RPMI7951 (cell line): ENCODE measurements around the gene FCGR3A. TPM values are rescaled to one million over a fixed set of nuclear protein-coding genes. Genes with fewer than 3 reads are reported as not detected.
"Not testable (repeated sequence)": the region's sequence is repeated elsewhere in the genome, so short reads cannot be mapped to it uniquely, and the experiment has no call there.

Experiments
- DNase-seq: peaks from one replicate; pipeline ENCODE4 v3.0.0-alpha.2; 2012; ENCODE audit warnings: low read depth
- total RNA-seq: library from RNA; depleted of rRNA; stranded (reverse); fragments of >200 nt; shearing (Covaris generic); gene quantifications from 2 replicates; pipeline ENCODE4 v1.2.3, GENCODE V29; 2014

The FCGR3A gene
- total RNA-seq, 1 experiment from 2014 or later, result not detected

DNA sequence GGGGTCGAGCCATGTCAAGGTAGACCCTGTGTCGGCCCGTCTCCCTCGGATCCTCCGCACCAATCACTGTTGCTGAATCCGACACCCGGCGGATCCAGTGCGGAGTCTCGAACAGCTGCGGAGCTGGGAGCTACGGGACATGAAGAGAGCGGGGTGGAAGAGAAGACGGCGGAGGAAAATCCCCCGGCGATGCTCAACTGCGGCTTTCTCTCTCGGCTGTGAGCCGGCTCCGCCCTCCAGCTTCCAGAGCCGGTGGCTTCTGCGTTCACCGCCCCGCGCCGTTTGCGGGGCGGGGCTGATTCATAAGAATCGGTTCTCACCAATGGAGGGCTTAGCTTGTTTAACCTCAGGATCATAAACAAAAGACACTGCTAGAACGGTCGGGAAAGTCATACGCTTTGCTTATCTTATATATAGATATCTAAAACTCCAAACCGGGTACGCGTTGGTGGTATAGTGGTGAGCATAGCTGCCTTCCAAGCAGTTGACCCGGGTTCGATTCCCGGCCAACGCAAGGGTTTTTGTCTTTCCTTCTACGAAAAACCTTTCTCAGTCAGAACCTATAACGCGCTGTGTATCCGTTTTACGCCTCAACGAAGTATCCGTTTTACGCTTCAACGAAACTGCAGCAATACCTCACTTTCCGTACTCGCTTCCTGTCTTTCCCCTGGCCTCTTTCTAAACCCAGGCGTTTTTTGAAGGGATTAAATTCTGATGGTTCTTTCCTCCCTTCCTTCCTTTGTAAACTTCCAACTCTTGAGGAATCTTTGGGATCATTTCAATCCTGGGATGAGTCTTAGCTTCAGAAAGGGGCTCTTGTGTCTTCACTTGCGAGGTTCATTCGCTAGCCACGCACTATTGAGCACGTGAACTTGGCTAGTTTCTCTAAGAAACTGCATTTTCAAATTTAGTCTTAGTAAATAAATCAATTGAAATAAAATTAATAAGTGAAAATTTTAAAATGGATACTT, 18.7 kb downstream of the FCGR3A start:
- DNase-seq, result peak; percentile 91

GRCh38 chr1:161530158-161530557, 19.5 kb downstream of the FCGR3A start:
- DNase-seq, result peak; percentile 66

DNA sequence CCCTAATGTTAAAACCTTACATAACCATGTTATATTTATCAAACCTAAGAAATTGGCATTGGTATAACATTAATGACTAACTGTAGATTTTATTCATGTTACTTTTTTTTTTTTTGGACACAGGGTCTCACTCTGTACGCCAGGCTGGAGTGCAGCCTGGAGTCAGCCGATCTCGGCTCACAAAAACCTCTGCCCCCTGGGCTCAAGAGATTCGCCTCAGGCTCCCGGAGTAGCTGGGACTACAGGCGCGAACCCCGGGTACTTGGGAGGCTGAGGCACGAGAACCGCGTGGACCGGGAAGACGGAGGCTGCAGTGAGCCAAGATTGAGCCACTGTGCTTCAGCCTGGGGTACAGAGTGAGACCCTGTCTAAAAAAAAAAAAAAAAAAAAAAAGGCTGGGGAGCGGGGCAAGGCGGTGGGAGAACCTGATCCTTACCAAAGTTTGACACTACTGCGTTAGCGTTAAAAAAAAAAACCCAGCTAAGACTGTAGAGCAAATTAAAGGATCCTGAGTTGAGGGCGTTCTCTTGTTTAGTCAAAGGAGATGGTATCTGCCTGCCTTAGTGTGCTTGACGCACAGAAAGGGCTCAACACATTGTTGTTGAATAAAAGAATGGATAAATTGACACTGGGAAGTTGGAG, 20.0 kb downstream of the FCGR3A start:
- peak; percentile 31 for DNase-seq

DNA sequence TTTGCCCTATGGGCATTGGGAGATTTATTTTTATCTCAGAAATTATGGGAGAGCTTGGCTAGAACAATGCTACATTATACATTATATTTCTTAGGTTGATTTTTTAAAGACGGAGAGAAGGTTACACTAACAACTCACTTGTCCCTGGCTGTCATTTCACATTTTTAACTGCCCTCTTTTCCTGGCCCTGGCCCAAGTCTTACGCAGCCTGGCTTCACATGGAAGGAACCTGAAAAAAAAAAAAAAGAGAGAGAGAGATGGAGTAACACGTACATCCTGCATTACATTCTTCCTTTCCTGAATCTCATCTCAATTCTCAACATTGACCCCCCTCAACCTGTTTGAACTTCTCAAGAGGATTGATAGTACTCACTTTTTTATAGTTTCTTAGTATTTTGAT, 21.1 kb downstream of the FCGR3A start:
- DNase-seq, result peak; percentile 30

DNA sequence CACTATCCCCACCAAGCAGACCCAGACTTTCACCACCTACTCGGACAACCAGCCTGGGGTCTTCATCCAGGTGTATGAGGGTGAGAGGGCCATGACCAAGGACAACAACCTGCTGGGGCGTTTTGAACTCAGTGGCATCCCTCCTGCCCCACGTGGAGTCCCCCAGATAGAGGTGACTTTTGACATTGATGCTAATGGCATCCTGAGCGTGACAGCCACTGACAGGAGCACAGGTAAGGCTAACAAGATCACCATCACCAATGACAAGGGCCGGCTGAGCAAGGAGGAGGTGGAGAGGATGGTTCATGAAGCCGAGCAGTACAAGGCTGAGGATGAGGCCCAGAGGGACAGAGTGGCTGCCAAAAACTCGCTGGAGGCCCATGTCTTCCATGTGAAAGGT, 23.7 kb downstream of the FCGR3A start:
- not testable (repeated sequence) for DNase-seq

DNA sequence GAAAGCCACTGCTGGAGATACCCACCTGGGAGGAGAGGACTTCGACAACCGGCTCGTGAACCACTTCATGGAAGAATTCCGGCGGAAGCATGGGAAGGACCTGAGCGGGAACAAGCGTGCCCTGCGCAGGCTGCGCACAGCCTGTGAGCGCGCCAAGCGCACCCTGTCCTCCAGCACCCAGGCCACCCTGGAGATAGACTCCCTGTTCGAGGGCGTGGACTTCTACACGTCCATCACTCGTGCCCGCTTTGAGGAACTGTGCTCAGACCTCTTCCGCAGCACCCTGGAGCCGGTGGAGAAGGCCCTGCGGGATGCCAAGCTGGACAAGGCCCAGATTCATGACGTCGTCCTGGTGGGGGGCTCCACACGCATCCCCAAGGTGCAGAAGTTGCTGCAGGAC, 24.3 kb downstream of the FCGR3A start:
- not testable (repeated sequence) for DNase-seq

DNA sequence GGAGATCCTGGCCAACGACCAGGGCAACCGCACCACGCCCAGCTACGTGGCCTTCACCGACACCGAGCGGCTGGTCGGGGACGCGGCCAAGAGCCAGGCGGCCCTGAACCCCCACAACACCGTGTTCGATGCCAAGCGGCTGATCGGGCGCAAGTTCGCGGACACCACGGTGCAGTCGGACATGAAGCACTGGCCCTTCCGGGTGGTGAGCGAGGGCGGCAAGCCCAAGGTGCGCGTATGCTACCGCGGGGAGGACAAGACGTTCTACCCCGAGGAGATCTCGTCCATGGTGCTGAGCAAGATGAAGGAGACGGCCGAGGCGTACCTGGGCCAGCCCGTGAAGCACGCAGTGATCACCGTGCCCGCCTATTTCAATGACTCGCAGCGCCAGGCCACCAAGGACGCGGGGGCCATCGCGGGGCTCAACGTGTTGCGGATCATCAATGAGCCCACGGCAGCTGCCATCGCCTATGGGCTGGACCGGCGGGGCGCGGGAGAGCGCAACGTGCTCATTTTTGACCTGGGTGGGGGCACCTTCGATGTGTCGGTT, 24.8 kb downstream of the FCGR3A start:
- DNase-seq, result not testable (repeated sequence)

DNA sequence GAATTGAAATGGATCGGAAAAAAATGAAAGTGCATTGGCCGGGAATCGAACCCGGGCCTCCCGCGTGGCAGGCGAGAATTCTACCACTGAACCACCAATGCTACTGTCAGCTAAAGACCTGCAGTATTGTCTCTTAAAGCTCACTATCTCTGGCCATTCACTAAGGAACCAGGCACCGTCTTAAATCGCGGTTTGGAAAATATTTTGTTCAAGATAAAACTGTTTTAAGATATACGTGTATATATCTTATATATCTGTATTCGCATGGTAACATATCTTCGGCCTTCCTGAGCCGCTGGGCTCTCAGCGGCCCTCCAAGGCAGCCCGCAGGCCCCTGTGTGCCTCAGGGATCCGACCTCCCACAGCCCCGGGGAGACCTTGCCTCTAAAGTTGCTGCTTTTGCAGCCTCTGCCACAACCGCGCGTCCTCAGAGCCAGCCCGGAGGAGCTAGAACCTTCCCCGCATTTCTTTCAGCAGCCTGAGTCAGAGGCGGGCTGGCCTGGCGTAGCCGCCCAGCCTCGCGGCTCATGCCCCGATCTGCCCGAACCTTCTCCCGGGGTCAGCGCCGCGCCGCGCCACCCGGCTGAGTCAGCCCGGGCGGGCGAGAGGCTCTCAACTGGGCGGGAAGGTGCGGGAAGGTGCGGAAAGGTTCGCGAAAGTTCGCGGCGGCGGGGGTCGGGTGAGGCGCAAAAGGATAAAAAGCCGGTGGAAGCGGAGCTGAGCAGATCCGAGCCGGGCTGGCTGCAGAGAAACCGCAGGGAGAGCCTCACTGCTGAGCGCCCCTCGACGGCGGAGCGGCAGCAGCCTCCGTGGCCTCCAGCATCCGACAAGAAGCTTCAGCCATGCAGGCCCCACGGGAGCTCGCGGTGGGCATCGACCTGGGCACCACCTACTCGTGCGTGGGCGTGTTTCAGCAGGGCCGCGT, 25.5 kb downstream of the FCGR3A start, which contains the start of gene HSPA6:
TSS of gene HSPA6 (plus strand) at position 724 of the 925 bp plus-strand sequence. CDS start at position 843, 119 bp downstream.
- DNase-seq, result peak; percentile 69

DNA sequence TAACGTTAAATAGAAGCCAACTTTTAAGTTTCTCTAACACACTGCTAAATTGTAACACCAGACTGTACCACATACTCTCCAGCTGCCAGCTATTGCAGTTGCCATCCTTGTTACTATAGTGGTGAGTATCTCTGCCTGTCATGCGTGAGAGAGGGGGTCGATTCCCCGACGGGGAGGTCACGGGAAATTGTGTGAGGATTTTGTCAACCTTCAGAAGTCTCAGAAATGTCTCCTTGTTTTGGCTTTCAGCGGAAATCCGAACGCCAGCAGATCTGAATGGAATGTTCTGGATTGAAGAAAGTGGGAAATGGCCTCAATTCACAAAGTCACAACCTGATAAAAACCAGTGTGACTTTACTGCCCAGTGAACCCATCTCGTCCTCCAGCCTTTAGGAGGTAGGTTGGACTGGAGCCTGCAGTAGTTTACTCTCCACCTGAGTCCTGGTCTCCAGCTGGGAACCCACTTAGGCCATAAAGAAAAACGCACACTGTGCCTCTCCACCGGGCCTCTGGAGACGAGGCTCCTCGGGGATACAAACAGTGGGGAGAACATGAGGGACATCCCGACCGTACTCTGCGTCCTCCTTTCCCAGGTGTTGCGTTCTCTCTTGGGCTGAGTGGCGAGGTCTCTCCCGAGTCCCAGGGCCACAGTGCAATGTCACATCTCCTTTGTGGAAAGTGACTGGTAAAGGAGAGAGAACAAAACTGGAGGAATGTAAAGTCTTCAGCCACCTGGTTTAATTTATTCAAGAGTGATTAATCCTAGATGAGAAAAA, 26.4 kb downstream of the FCGR3A start:
- not testable (repeated sequence) for DNase-seq

- DNase-seq, result not testable (repeated sequence)
These were observed 35.7 kb downstream of the FCGR3A start for GRCh38 chr1:161513953-161514352.

DNA sequence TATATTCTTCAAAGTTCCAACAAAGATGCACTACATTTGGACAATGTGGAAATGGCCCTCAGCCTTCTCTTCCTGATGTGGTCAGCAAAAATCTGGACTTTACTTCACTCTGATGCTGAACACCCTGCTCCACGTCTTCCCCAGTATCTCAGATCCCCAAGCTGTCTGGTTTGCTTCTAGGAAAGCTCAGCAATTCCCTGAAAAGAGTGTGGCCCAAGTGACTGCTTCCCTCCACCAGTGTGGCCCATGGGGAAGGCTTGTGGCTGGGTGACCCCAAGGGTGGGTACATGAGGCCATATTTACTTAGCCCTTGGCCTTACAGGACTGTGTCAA, 36.2 kb downstream of the FCGR3A start:
- DNase-seq, result not testable (repeated sequence)

- DNase-seq, result not testable (repeated sequence)
These were observed 36.8 kb downstream of the FCGR3A start for GRCh38 chr1:161512636-161513447.

GRCh38 chr1:161511756-161512060, 37.9 kb downstream of the FCGR3A start:
- no peak for DNase-seq

GRCh38 chr1:161511018-161511755, 38.4 kb downstream of the FCGR3A start:
- no peak for DNase-seq

- DNase-seq, result no peak
These were observed 39.1 kb downstream of the FCGR3A start for GRCh38 chr1:161510477-161510876.

DNA sequence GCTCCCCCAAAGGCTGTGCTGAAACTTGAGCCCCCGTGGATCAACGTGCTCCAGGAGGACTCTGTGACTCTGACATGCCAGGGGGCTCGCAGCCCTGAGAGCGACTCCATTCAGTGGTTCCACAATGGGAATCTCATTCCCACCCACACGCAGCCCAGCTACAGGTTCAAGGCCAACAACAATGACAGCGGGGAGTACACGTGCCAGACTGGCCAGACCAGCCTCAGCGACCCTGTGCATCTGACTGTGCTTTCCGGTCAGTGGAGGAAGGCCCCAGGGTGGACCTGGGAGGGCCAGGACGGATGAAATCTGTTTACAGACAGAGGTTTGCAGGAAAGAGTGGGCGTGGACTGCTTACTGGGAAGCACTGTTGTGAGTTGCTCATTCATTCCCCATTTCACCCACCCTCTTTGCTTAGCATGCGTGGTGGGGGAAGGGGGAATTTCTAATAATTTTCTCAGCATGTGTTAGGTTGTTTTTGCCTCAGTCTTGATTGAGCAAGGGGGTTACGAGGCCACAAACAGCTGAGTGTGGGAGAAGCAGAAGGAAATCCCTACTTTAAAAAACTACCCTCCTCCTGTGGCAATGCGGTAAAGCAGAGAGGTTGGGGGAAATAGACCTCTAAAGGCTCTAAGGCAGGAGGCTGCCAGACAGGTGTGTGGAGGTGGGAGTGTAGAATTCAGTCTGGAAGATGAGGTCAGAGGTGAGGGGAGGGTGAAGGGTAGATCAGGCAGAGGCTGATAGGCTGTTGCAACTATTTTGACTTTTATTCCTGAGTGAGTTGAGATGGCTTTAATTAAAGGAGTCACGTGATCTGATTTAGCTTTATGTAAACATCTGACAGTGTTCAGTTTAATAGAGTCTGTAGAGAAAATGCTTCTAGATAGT, 43.0 kb downstream of the FCGR3A start:
- peak; percentile 36 for DNase-seq

GRCh38 chr1:161505686-161506085, 43.9 kb downstream of the FCGR3A start:
- DNase-seq, result no peak

DNA sequence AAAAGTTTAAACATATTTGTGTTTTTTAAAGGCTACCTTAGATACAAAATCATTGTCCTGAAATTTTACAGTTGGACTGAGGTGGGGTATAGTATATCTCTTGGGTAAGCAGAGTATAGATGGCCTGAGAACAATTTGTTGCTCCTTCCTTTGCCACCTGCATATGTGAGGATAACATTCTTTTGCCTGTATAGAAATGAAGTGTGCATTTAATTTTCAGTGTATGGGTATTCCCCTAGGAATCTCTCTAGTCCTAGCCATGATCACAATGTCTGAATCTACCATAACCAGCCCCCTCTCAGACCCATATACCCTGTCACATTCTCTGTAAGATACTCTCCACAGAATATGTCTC, 46.2 kb downstream of the FCGR3A start:
- no peak for DNase-seq
